Sigmoid colon (tissue), 7 donors: Measurements from ENCODE around the gene DIAPH2. TPM values are rescaled to one million over a fixed set of nuclear protein-coding genes. Genes with fewer than 3 reads are reported as not detected.

ENCODE experiments used
- DNase-seq: peaks from one replicate; pipeline ENCODE4 v3.0.0-alpha.2; 2019
- H3K27ac ChIP-seq, 4 donors: fragments of 200-600 bp; sonication (generic); one replicate each; pipeline ENCODE4 v1.5.1; 2016 to 2019; ENCODE audit warnings: mild to moderate bottlenecking in 1 of 4
- H3K27me3 ChIP-seq, 3 donors: fragments of 200-600 bp; sonication (generic); one replicate each; pipeline ENCODE4 v1.5.1; 2019; ENCODE audit warnings: mild to moderate bottlenecking in 1 of 3
- H3K36me3 ChIP-seq, 4 donors: fragments of 200-600 bp; sonication (generic); one replicate each; pipeline ENCODE4 v1.5.1; 2016 to 2019
- H3K4me1 ChIP-seq, 4 donors: fragments of 200-600 bp; sonication (generic); one replicate each; pipeline ENCODE4 v1.5.1; 2017 to 2019
- H3K4me3 ChIP-seq, 4 donors: fragments of 200-600 bp; sonication (generic); one replicate each; pipeline ENCODE4 v1.5.1; 2017 to 2019; ENCODE audit warnings: mild to moderate bottlenecking in 2 of 4, moderate library complexity in 1 of 4
- H3K9me3 ChIP-seq, 4 donors: fragments of 200-600 bp in 3 of 4; sonication (generic) in 3 of 4; one replicate each; pipeline versions ENCODE4 v1.5.1 to v1.6.1; 2013 to 2019
- EP300 ChIP-seq, 4 donors: sonication (generic); formaldehyde crosslinking; IDR thresholded peaks; one replicate each; pipeline ENCODE4 v1.6.1; 2017; ENCODE audit warnings: antibody characterized with exemption in 4 of 4
- POLR2A ChIP-seq, 2 donors: fragments of 450-650 bp; IDR thresholded peaks; one replicate each; pipeline ENCODE4 v1.6.1; 2016; ENCODE audit warnings: antibody characterized with exemption in 2 of 2, mild to moderate bottlenecking in 2 of 2, moderate library complexity in 2 of 2
- POLR2AphosphoS5 ChIP-seq, 4 donors: sonication (generic); formaldehyde crosslinking; IDR thresholded peaks; one replicate each; pipeline ENCODE4 v1.6.1; 2017; ENCODE audit warnings: antibody characterized with exemption in 4 of 4
- WGBS, 2 donors: extraction: QIAGEN DNeasy Blood & Tissue Kit; methylation state at CpG; one replicate each; pipeline ENCODE4 v1.1.7; 2013; 5-methylcytosine and 5-hydroxymethylcytosine counted together
- intact Hi-C: fragments of 100-400 bp; cut with DNase I; formaldehyde crosslinking; loops from one replicate; pipeline ENCODE4 v1.15.1; 2023
- polyA plus RNA-seq, 3 donors: library from polyadenylated mRNA; stranded (reverse); fragments of 200-250 nt; gene quantifications; one replicate each; pipeline ENCODE4 v1.2.3, GENCODE V29; 2013
- total RNA-seq, 4 donors: library from RNA; depleted of rRNA; stranded (reverse); fragments of >200 nt; gene quantifications; one replicate each; pipeline ENCODE4 v1.1.0, GENCODE V29; 2016
- TF ChIP-seq, protein P1 (sequence below), 4 experiments: fragments of 450-650 bp in 3 of 4; fragments of 200-600 bp in 1 of 4; IDR thresholded peaks; one replicate each; pipeline ENCODE4 v1.5.1; 2016 to 2019; ENCODE audit warnings: antibody characterized with exemption in 4 of 4, mild to moderate bottlenecking in 3 of 4, moderate library complexity in 2 of 4
- donor health status: healthy with polysubstance abuse.
- donor health status: Bipolar disorder and iron deficiency.
- donor health status: healthy.

The DIAPH2 gene
- total and polyA plus RNA-seq, 7 donors: 6.6 to 31.3 (median 21.7) TPM

DNA sequence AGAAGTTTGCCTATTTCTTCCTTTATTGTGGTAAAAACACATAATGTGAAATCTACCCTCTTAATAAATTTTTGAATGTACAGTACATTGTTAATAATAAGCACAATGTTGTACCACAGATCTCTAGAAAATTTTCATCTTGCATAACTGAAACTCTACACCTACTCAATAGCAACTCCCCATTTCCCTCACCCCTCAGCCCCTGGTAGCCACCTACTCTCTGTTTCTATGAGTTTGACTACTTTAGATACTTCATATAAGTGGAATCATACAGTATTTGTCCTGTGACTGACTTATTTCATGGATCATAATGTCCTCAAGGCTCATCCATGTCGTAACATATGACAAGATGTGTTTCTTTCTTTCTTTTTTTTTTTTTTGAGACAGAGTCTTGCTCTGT, 645.5 kb downstream of the DIAPH2 start:
- TF ChIP-seq POLR2A (IDR thresholded peaks at IDR 0.05) (no peak), EP300 (IDR thresholded peaks at IDR 0.05) (no peak), POLR2AphosphoS5 (IDR thresholded peaks at IDR 0.05) (no peak)
- TF ChIP-seq, protein P1, sequence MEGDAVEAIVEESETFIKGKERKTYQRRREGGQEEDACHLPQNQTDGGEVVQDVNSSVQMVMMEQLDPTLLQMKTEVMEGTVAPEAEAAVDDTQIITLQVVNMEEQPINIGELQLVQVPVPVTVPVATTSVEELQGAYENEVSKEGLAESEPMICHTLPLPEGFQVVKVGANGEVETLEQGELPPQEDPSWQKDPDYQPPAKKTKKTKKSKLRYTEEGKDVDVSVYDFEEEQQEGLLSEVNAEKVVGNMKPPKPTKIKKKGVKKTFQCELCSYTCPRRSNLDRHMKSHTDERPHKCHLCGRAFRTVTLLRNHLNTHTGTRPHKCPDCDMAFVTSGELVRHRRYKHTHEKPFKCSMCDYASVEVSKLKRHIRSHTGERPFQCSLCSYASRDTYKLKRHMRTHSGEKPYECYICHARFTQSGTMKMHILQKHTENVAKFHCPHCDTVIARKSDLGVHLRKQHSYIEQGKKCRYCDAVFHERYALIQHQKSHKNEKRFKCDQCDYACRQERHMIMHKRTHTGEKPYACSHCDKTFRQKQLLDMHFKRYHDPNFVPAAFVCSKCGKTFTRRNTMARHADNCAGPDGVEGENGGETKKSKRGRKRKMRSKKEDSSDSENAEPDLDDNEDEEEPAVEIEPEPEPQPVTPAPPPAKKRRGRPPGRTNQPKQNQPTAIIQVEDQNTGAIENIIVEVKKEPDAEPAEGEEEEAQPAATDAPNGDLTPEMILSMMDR (IDR thresholded peaks at IDR 0.05): no peak
- no peak for DNase-seq
- Histone ChIP-seq H3K4me1 (no peaks in the 10 kb centered on the region), H3K4me3 (no peak overlapping the region), H3K36me3 (no peaks in the 10 kb centered on the region), H3K27ac (no peak overlapping the region), H3K27me3 (no peaks in the 10 kb centered on the region), H3K9me3 (no peaks in the 10 kb centered on the region)
- intact Hi-C loops: no loop called here
- 95 to 100% methylated on average over 1 of the region's 1 CpG for WGBS, 2 donors

DNA sequence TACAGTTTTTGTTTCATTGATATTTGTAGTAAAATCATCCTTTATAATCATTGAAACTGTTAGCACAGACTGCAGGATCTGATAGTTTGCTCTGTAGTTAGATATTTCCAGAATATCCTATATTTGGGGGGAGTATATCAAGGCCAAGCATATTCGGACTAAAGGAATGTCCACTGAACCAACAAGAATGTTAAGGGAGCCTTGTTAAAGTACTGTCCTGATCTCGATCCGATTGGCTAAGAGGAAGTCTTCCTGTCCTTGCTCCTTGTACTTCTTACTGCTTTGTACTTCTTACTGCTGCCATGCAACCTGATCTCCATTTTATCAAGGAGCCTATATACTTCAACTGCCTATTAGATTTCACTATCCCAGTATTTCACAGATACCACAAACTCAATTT, 648.3 kb downstream of the DIAPH2 start:
- Histone ChIP-seq H3K4me3 (no peak overlapping the region), H3K27me3 (no peaks in the 10 kb centered on the region), H3K27ac (no peak overlapping the region), H3K36me3 (no peaks in the 10 kb centered on the region), H3K4me1 (no peaks in the 10 kb centered on the region), H3K9me3 (no peaks in the 10 kb centered on the region)
- intact Hi-C loops: no loop called here
- no peak for TF ChIP-seq EP300 (IDR thresholded peaks at IDR 0.05)
- no peak for TF ChIP-seq POLR2A (IDR thresholded peaks at IDR 0.05)
- no peak for TF ChIP-seq POLR2AphosphoS5 (IDR thresholded peaks at IDR 0.05)
- TF ChIP-seq, protein P1 (IDR thresholded peaks at IDR 0.05): no peak
- WGBS, 2 donors: 96 to 100% methylated on average over 3 of the region's 3 CpGs
- DNase-seq: no peak

DNA sequence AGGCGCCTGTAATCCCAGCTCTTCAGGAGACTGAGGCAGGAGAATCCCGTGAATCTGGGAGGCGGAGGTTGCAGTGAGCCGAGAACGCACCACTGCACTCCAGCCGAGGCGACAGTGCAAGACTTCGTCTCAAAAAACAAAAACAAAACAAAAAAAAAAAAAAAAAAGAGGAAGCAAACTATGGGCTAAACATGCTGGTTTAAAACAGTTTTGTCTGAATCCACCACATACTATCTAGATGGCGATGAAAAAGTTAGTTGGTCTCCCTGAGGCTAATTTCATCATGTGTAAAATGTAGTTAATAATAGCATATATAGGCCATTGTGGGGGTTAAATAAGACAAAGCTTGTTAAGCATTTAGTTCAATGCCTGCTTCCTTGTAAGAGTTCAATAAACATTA, 650.2 kb downstream of the DIAPH2 start:
- no peak for DNase-seq
- TF ChIP-seq POLR2AphosphoS5 (IDR thresholded peaks at IDR 0.05) (no peak), POLR2A (IDR thresholded peaks at IDR 0.05) (no peak), EP300 (IDR thresholded peaks at IDR 0.05) (no peak)
- TF ChIP-seq, protein P1 (IDR thresholded peaks at IDR 0.05): no peak
- intact Hi-C loops: no loop called here
- Histone ChIP-seq H3K27me3 (no peaks in the 10 kb centered on the region), H3K36me3 (no peaks in the 10 kb centered on the region), H3K4me1 (no peaks in the 10 kb centered on the region), H3K9me3 (no peaks in the 10 kb centered on the region), H3K4me3 (no peak overlapping the region), H3K27ac (no peak overlapping the region)
- 95 to 96% methylated on average over 9 of the region's 9 CpGs for WGBS, 2 donors

DNA sequence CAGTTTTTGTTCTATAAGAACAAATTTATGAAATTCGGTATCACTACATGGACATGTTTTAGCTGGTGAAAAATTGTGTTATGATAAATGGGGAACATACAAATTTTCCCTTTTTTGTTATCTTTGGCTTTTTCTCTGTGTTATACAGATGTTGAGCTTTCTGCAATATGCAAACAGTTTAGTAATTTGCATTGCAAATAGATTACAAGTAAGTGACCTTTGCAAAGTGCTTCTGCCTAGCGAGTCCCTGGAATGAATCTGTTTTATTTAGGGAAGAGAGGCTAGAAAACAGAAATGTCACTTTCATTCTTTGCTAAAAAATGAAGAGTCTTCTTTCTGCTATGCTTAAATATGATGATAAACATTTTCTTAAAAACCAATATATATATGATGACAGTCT, 660.1 kb downstream of the DIAPH2 start:
- TF ChIP-seq POLR2AphosphoS5 (IDR thresholded peaks at IDR 0.05): no peak
- TF ChIP-seq, protein P1 (IDR thresholded peaks at IDR 0.05): no peak
- no peak for TF ChIP-seq POLR2A (IDR thresholded peaks at IDR 0.05)
- TF ChIP-seq EP300 (IDR thresholded peaks at IDR 0.05): no peak
- WGBS, 2 donors: 87 to 93% methylated on average over 2 of the region's 2 CpGs
- no peaks in the 10 kb centered on the region for H3K4me1 ChIP-seq
- H3K27me3 ChIP-seq: no peaks in the 10 kb centered on the region
- H3K4me3 ChIP-seq: no peak overlapping the region
- no peaks in the 10 kb centered on the region for H3K36me3 ChIP-seq
- no peak overlapping the region for H3K27ac ChIP-seq
- intact Hi-C loops: no loop called here
- no peaks in the 10 kb centered on the region for H3K9me3 ChIP-seq
- DNase-seq: no peak

DNA sequence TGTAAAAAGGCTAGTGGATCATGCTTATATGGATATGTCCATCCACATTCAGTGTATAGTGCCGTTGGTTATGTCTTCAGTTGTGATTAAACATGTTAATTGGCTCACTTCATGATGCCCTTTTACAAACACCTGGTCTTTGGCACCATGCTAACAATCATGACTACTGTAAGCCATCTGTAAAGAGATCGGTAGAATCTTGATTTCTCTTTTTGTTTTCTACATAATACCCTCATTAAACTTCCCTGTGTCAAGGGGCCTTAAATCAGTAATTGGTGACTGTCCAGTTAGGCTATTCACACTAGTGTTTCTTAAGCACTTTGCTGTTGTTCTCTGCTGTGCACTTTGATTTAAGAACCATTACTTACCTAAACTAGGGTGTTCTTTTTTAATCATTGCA, 674.3 kb downstream of the DIAPH2 start:
- TF ChIP-seq, protein P1 (IDR thresholded peaks at IDR 0.05): no peak
- TF ChIP-seq POLR2A (IDR thresholded peaks at IDR 0.05) (no peak), EP300 (IDR thresholded peaks at IDR 0.05) (no peak), POLR2AphosphoS5 (IDR thresholded peaks at IDR 0.05) (no peak)
- 90 to 94% methylated on average over 2 of the region's 2 CpGs for WGBS, 2 donors
- DNase-seq: no peak
- intact Hi-C loops: no loop called here
- H3K9me3 ChIP-seq: no peaks in the 10 kb centered on the region
- no peaks in the 10 kb centered on the region for H3K4me1 ChIP-seq
- no peaks in the 10 kb centered on the region for H3K36me3 ChIP-seq
- no peaks in the 10 kb centered on the region for H3K27me3 ChIP-seq
- H3K27ac ChIP-seq: no peak overlapping the region
- no peak overlapping the region for H3K4me3 ChIP-seq
